ENCODE results near the gene ARFIP1. TPM values are rescaled to one million over a fixed set of nuclear protein-coding genes. Genes with fewer than 3 reads are reported as not detected.

The ARFIP1 gene
- total and polyA plus RNA-seq, 2 of the 8 experiments (the other 6 are each of a cell fraction or from before 2014, with no cell fraction given): 13.5 to 38.0 TPM

GRCh38 chr4:152944666-152945320 is 165.0 kb downstream of the ARFIP1 start:
- DNase-seq (ENCODE audit: low read depth in 1 of 2, low spot score in 2 of 2) (no peak), FAIRE-seq (no peak)
- no peak overlapping the region for H4K91ac ChIP-seq (replicated peaks; ENCODE audit: insufficient read length, low read length)
- H3K14ac ChIP-seq (ENCODE audit: insufficient read length): no peak overlapping the region
- H2BK12ac ChIP-seq (ENCODE audit: low read depth, low read length): no peak overlapping the region
- no peak overlapping the region for H2BK20ac ChIP-seq (ENCODE audit: low read length)
- H3K4ac ChIP-seq (replicated peaks; ENCODE audit: insufficient read length, low read depth, low read length): no peak overlapping the region
- no peak overlapping the region for H2AFZ ChIP-seq (ENCODE audit: low read length)
- peaks cover 11 to 88% of the 10 kb centered on the region in 2 experiments for H3K79me2 ChIP-seq (ENCODE audit: control insufficient read depth in 1 of 2, insufficient read depth in 2 of 2, low read length in 2 of 2)
- no peak overlapping the region for H4K8ac ChIP-seq (ENCODE audit: extremely low read depth, insufficient read depth, low read length)
- H3K36me3 ChIP-seq (ENCODE audit: control insufficient read depth in 2 of 4, insufficient read depth in 4 of 4, low read length in 3 of 4): peaks cover 0 to 22% (median 14%) of the 10 kb centered on the region in 4 experiments; a peak in 5 of 8 replicates
- no peak overlapping the region for H3K4me3 ChIP-seq (ENCODE audit: extremely low read depth in 1 of 4, insufficient read depth in 2 of 4, low read depth in 3 of 4, low read length in 4 of 4)
- H3K27me3 ChIP-seq (replicated peaks in 1 of 4; ENCODE audit: control insufficient read depth in 3 of 4, extremely low read depth in 1 of 4, insufficient read depth in 3 of 4, low read length in 3 of 4): no peaks in the 10 kb centered on the region
- no peak overlapping the region for H2AK5ac ChIP-seq (ENCODE audit: low read depth, low read length)
- WGBS, 2 experiments (ENCODE audit: extremely low coverage in 1 of 2, insufficient coverage in 1 of 2, insufficient read length in 1 of 2, insufficient replicate concordance in 2 of 2, low coverage in 1 of 2, low lambda C conversion rate in 2 of 2, missing lambda C conversion rate in 1 of 2): 75% methylated on average over 4 of the region's 4 CpGs; no CpG with 5 or more reads in 1 of the 2 experiments
- no peak overlapping the region for H3K18ac ChIP-seq (ENCODE audit: extremely low read depth, low read length)
- peaks cover 9% of the 10 kb centered on the region; the same call in 1 of the 2 replicates for H3K79me1 ChIP-seq (ENCODE audit: low read depth, low read length)
- H3K56ac ChIP-seq (replicated peaks; ENCODE audit: insufficient read length, low read depth, low read length): no peak overlapping the region
- no peaks in the 10 kb centered on the region for H3K9me3 ChIP-seq (ENCODE audit: insufficient read depth in 2 of 2, low read depth in 1 of 2, low read length in 1 of 2)
- H2BK5ac ChIP-seq (ENCODE audit: low read depth, low read length): no peak overlapping the region
- ChIA-PET POLR2A (ENCODE audit: partially characterized antibody) (no interaction called here), CTCF (ENCODE audit: partially characterized antibody) (interaction anchor here (1.2 to 1.8 kb wide), 4 partner anchors 9 to 182 kb away, joined by 3 to 8 read pairs (median 6); partner anchors contain the start of gene FHDC1)
- no peak overlapping the region for H3K9ac ChIP-seq (replicated peaks in 1 of 4; ENCODE audit: extremely low read depth in 1 of 4, low read depth in 3 of 4, low read length in 3 of 4)
- H3K23ac ChIP-seq (ENCODE audit: insufficient read length): no peak overlapping the region
- no peak overlapping the region for H4K5ac ChIP-seq (ENCODE audit: insufficient read length, low read depth, low read length)
- H3K4me2 ChIP-seq (ENCODE audit: insufficient read depth in 1 of 2, low read depth in 2 of 2, low read length in 2 of 2): no peak overlapping the region
- H3K23me2 ChIP-seq (ENCODE audit: low read depth, low read length): no peaks in the 10 kb centered on the region
- no peak overlapping the region for H2BK120ac ChIP-seq (replicated peaks; ENCODE audit: low read depth, low read length)
- H2BK15ac ChIP-seq (ENCODE audit: low read length): no peak overlapping the region
- H4K20me1 ChIP-seq (replicated peaks in 1 of 2; ENCODE audit: control insufficient read depth in 1 of 2, insufficient read depth in 2 of 2, low read length in 2 of 2): peaks cover 3 to 15% of the 10 kb centered on the region in 2 experiments
- H3K27ac ChIP-seq (ENCODE audit: low read depth, low read length): no peak overlapping the region
- peaks cover 0 to 6% (median 3%) of the 10 kb centered on the region in 4 experiments; a peak in 5 of 7 replicates for H3K4me1 ChIP-seq (replicated peaks in 1 of 4; ENCODE audit: control insufficient read depth in 3 of 4, insufficient read depth in 4 of 4, low read length in 3 of 4)
- TF ChIP-seq POLR2AphosphoS5 (IDR thresholded peaks at IDR 0.05; ENCODE audit: low read depth, low read length) (no peak), CEBPB (IDR thresholded peaks at IDR 0.05; ENCODE audit: low read depth, low read length) (no peak), FOSL1 (IDR thresholded peaks at IDR 0.05; ENCODE audit: insufficient read depth, low read depth, low read length) (no peak), USF2 (IDR thresholded peaks at IDR 0.05; ENCODE audit: low read length) (no peak), PHF8 (conservative IDR thresholded peaks at IDR 0.05; ENCODE audit: low read depth, low read length) (no peak), E2F6 (IDR thresholded peaks at IDR 0.05) (no peak), EP300 (IDR thresholded peaks at IDR 0.05; ENCODE audit: borderline replicate concordance in 1 of 2, low read depth in 2 of 2, low read length in 2 of 2) (no peak), RAD21 (IDR thresholded peaks at IDR 0.05 in 1 of 2, conservative IDR thresholded peaks at IDR 0.05 in 1 of 2; ENCODE audit: low read depth in 2 of 2, low read length in 2 of 2) (no peak), BCL11A (IDR thresholded peaks at IDR 0.05; ENCODE audit: low read depth in 2 of 2, low read length in 2 of 2) (no peak), SIRT6 (IDR thresholded peaks at IDR 0.05; ENCODE audit: low read length) (no peak)
